GM12801 (cell line): ENCODE measurements around the gene C11orf42.

Experiments
- CTCF ChIP-seq: IDR thresholded peaks from one replicate; pipeline ENCODE4 v1.5.1; 2011; ENCODE audit warnings: control low read depth; ENCODE audit not compliant: insufficient read length; ENCODE audit errors: extremely low read depth

Gene C11orf42

GRCh38 chr11:6234387-6235107, 29.2 kb downstream of the C11orf42 start, which contains the start of gene FHIP1B:
Gene FHIP1B (minus strand): TSS chr11:6234636. CDS start chr11:6224516, 10,120 bp downstream.
- TF ChIP-seq CTCF = no peak

GRCh38 chr11:6237266-6237665, 31.9 kb downstream of the C11orf42 start:
- TF ChIP-seq CTCF = no peak

GRCh38 chr11:6237761-6238302, 32.5 kb downstream of the C11orf42 start:
- no peak for TF ChIP-seq CTCF

- TF ChIP-seq CTCF = no peak
Observed at GRCh38 chr11:6238902-6239301, 33.5 kb downstream of the C11orf42 start, which contains the start of gene CNGA4. Gene CNGA4 (plus strand): TSS chr11:6239089. CDS start chr11:6239207, 118 bp downstream.

- TF ChIP-seq CTCF = no peak
Observed at GRCh38 chr11:6240139-6240538, 34.8 kb downstream of the C11orf42 start.

GRCh38 chr11:6240781-6241180, 35.4 kb downstream of the C11orf42 start:
- no peak for TF ChIP-seq CTCF

GRCh38 chr11:6241316-6241715, 36.0 kb downstream of the C11orf42 start:
- TF ChIP-seq CTCF = no peak
